Measurements from ENCODE around the gene SH3PXD2A.

Gene SH3PXD2A

DNA sequence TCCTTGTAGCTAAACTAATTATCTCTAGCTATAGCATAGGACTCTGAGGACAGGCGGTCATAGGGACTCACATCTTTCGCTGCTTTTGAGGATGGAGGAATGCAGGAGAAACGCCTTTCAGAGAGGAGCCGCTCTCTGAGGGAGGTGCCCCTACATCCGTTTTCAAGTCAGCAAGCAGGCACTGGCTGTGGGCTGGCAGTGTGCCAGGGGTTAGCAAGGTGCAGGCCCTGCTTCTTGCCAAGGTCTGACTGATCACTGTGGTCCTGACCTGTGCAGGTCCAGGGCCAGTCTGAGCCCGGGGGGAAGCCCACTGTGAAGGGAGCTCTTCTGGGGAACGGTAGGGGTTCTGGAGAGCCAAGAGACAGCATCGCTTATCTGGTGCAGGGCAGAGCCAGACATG, 89.4 kb downstream of the SH3PXD2A start:
- TF ChIP-seq GATA3 (IDR thresholded peaks at IDR 0.05; ENCODE audit: low read depth, low read length) (no peak), GATA2 (IDR thresholded peaks at IDR 0.05; ENCODE audit: low read depth, low read length) (no peak)

GRCh38 chr10:103765168-103765567, 90.2 kb downstream of the SH3PXD2A start:
- TF ChIP-seq GATA2 (IDR thresholded peaks at IDR 0.05; ENCODE audit: low read depth, low read length) (no peak), GATA3 (IDR thresholded peaks at IDR 0.05; ENCODE audit: low read depth, low read length) (no peak)

DNA sequence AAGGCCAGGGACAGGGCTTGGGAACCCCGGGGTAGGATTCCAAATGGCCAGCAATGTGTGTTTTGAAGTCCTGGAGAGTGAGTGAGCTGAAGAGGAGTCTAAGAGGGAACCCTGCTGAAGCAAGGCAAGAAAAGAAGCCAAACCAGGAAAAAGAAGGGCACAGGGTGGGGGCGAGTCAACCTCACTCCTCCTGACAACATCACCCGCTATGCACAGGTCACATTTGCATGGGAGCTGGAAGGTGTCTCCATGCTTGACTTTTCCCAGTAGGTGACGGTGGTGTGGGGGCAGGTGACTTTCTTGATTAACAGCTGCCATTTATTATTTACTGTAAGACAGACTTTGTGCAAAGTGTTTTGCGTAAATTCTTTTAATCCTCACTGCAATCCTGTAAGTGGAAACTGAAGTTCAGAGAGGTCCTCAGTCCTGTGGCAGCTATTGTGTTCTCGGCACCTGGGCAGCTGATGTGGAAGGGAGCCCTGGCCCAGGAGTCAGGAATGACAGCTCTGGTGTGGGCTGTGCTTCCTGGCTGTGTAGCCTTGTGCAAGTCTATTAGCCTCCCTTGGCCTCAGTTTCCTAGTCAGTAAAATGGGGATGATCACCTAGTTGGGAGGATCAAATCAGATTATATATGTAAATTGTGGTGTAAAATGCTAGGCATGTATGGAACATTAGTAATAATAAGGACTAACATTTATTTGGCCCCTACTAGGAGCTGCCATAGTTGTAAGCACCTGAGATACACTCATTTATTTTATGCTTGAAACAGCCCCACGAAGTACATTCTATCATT, 90.9 kb downstream of the SH3PXD2A start:
- TF ChIP-seq GATA3 (IDR thresholded peaks at IDR 0.05; ENCODE audit: low read depth, low read length), result no peak
- no peak for TF ChIP-seq GATA2 (IDR thresholded peaks at IDR 0.05; ENCODE audit: low read depth, low read length)

DNA sequence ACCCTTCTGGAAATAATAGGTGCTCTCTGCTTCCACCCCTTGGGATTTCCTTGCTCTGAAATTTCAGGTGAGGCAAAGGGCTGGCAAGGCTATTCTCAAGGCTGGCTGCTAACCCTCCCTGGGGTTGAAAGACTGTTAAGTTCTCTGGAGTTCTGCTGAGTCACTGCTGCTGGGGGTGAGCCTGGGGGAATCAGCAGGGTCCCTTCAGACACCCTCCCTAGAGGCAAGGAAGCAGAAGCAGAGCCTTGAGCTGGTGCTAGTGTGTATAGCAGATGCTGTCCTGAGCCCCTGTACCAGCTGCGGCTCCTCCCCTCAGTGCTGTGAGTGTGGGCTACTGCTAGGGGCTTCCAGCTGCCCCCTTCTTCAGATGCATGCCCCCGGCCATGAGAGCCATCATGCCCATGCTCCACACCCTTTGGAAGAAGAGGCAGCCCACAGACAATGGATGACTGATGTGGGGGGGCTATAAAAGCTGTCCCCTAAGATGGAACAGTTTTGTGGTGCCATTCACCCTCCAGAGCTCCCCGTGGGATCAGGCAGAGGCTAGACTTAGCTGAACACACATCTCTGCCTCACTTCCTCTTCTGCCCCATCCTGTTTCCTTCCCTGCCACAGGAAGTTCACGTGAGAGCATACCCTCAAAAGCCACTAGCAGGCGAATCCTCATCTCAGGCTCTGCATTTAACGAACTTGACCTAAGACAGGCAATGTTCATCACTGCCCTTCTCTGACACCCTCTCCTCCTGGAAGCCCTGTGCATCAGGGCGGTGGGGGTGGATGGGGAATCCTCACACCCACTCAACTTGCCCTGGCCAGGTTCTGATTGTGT, 91.8 kb downstream of the SH3PXD2A start:
- TF ChIP-seq GATA2 (IDR thresholded peaks at IDR 0.05; ENCODE audit: low read depth, low read length), result no peak
- no peak for TF ChIP-seq GATA3 (IDR thresholded peaks at IDR 0.05; ENCODE audit: low read depth, low read length)

DNA sequence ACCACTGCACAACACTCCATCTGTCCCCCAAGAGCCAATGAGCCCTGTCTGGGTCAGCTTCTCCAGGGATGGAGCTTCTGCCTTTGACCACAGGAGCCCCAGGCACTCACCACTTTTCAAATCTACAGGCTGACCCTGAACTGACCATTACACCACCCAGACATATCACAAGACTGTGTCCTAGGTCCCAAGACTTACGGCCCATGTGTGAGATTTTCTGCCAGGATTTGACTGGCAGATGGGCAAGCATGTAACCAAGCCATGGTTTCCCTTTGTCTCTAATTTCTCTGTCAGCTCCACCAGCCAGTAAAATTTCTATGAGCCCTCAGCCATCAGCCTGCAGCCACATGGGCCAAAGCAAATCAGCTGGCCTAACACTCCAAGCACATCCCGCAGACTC, 92.5 kb downstream of the SH3PXD2A start:
- TF ChIP-seq GATA2 (IDR thresholded peaks at IDR 0.05; ENCODE audit: low read depth, low read length), result no peak
- no peak for TF ChIP-seq GATA3 (IDR thresholded peaks at IDR 0.05; ENCODE audit: low read depth, low read length)

- TF ChIP-seq GATA2 (IDR thresholded peaks at IDR 0.05; ENCODE audit: low read depth, low read length) (no peak), GATA3 (IDR thresholded peaks at IDR 0.05; ENCODE audit: low read depth, low read length) (no peak)
These were observed 93.2 kb downstream of the SH3PXD2A start for GRCh38 chr10:103762162-103762561.

DNA sequence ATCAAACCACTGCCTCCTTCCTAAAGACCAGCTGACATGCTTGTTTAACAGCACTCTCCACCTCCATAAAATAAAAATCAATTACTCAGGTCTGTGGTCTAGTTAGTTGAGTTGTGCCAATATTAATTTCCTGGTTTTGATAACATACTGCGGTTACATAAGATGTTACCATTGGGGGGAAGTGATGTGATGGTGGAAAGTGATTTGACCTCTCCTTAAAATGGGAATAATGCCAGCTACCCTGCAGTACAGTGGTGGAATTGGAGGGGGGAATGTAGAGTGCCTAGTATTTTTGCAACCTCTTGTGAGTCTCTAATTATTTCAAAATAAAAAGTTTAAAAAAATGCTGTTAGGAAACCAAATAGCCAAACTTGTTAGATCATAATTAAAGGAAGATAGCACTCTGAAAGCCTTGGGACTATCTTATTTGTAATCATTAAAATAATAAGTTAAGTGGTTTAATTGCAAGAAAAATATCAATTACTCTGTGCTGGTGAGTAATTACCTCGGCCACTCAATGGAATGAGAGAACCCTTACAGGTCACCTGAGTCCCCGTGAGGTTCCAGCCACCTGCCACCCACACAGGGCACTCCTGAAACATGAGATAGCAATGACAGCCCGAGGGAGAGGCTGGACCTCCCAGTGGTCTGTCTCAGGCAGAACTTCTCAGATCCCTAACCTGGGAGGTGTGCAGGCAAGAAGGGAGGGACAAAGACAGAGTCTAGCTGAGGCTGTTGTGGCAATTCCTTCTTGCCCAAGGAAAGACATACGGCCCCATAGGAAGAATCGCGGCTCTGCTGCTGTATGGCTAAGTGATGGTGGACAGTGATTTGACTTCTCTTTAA, 94.1 kb downstream of the SH3PXD2A start:
- no peak for TF ChIP-seq GATA2 (IDR thresholded peaks at IDR 0.05; ENCODE audit: low read depth, low read length)

DNA sequence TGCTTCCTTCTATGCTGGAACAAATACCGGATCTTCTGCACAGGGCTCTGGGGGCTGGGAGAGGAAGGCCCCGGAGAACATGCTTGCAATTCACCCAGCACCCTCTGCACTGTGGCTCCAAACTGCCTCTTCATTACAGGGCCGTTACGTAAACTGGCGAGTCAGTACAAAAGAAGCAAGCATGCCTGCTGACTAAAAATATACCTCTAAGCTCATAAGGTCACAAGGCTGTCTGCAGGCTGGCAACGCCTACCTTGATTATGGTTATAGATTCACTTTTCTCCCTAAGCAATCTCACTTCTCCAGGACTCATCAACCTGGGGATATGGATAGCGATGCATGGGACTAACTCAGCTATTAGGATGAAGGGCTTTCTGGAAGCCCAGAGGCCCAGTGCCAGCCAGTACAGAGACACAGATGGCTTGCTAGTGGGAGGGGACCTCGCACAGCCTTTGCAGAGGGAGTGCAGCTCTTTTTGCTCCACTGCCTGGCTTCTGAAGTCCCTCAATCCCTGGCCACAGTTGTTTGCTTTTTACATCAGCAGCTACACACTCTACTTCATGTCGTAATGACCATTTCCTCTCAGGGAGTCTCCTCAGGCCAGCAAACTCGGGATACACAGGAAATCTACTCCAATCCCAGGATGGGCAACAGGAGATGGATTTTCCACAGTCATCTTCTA, 96.1 kb downstream of the SH3PXD2A start:
- TF ChIP-seq GATA2 (IDR thresholded peaks at IDR 0.05; ENCODE audit: low read depth, low read length) (no peak), GATA3 (IDR thresholded peaks at IDR 0.05; ENCODE audit: low read depth, low read length) (no peak)

DNA sequence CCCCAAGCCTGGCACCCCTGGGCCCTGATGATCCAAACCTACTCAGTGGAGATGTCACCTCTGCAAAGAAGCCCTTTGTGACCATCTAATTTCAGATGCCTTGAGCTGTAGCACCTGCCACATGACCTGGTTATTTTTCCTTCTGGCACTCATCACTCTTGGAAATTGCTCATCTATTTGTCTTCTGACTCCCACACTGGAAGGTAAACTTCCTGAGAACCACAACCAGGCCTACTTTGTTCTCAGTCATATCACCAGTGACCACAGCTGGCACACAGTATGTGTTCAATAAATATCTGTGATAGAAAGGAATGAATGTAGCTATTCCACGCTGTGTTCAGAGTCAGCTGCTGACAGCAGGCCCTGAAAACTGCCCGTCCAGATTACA, 97.1 kb downstream of the SH3PXD2A start:
- no peak for TF ChIP-seq GATA3 (IDR thresholded peaks at IDR 0.05; ENCODE audit: low read depth, low read length)
- no peak for TF ChIP-seq GATA2 (IDR thresholded peaks at IDR 0.05; ENCODE audit: low read depth, low read length)

GRCh38 chr10:103757531-103758293, 97.7 kb downstream of the SH3PXD2A start:
- no peak for TF ChIP-seq GATA2 (IDR thresholded peaks at IDR 0.05; ENCODE audit: low read depth, low read length)
- TF ChIP-seq GATA3 (IDR thresholded peaks at IDR 0.05; ENCODE audit: low read depth, low read length), result no peak

GRCh38 chr10:103756277-103756869, 99.0 kb downstream of the SH3PXD2A start:
- TF ChIP-seq GATA3 (IDR thresholded peaks at IDR 0.05; ENCODE audit: low read depth, low read length), result no peak
- TF ChIP-seq GATA2 (IDR thresholded peaks at IDR 0.05; ENCODE audit: low read depth, low read length), result no peak

- no peak for TF ChIP-seq GATA2 (IDR thresholded peaks at IDR 0.05; ENCODE audit: low read depth, low read length)
These were observed 102.6 kb downstream of the SH3PXD2A start for GRCh38 chr10:103752680-103753248.

Data from SH-SY5Y (cell line).